Measurements from ENCODE around the gene ATG16L2. TPM values are rescaled to one million over a fixed set of nuclear protein-coding genes. Genes with fewer than 3 reads are reported as not detected.
"Not testable (repeated sequence)": the region's sequence is repeated elsewhere in the genome, so short reads cannot be mapped to it uniquely, and the experiment has no call there.

Gene ATG16L2
- polyA plus RNA-seq, 1 donor, result 18.2 TPM

GRCh38 chr11:72841397-72841796 lies 27.2 kb downstream of the ATG16L2 start:
- no peak for DNase-seq (ENCODE audit: low read depth)

- DNase-seq (ENCODE audit: low read depth), result no peak
Measured at GRCh38 chr11:72842126-72842525, 27.9 kb downstream of the ATG16L2 start.

GRCh38 chr11:72842653-72843330 lies 28.6 kb downstream of the ATG16L2 start:
- no peak for DNase-seq (ENCODE audit: low read depth)

GRCh38 chr11:72844356-72844755 lies 30.1 kb downstream of the ATG16L2 start:
- no peak for DNase-seq (ENCODE audit: low read depth)

- DNase-seq (ENCODE audit: low read depth), result no peak
Measured at GRCh38 chr11:72848846-72849466, 34.7 kb downstream of the ATG16L2 start.

GRCh38 chr11:72850832-72851231 lies 36.6 kb downstream of the ATG16L2 start:
- DNase-seq (ENCODE audit: low read depth), result no peak

GRCh38 chr11:72851726-72852125 lies 37.5 kb downstream of the ATG16L2 start:
- no peak for DNase-seq (ENCODE audit: low read depth)

- DNase-seq (ENCODE audit: low read depth), result no peak
Measured at GRCh38 chr11:72856065-72856464, 41.9 kb downstream of the ATG16L2 start.

- no peak for DNase-seq (ENCODE audit: low read depth)
Measured at GRCh38 chr11:72856551-72857345, 42.5 kb downstream of the ATG16L2 start.

- not testable (repeated sequence) for DNase-seq (ENCODE audit: low read depth)
Measured at GRCh38 chr11:72858267-72858666, 44.1 kb downstream of the ATG16L2 start.

GRCh38 chr11:72859126-72859525 lies 44.9 kb downstream of the ATG16L2 start:
- no peak for DNase-seq (ENCODE audit: low read depth)

- no peak for DNase-seq (ENCODE audit: low read depth)
Measured at GRCh38 chr11:72860010-72860409, 45.8 kb downstream of the ATG16L2 start.

- no peak for DNase-seq (ENCODE audit: low read depth)
Measured at GRCh38 chr11:72860592-72860991, 46.4 kb downstream of the ATG16L2 start.

GRCh38 chr11:72863091-72863490 lies 48.9 kb downstream of the ATG16L2 start:
- DNase-seq (ENCODE audit: low read depth), result no peak

- DNase-seq (ENCODE audit: low read depth), result no peak
Measured at GRCh38 chr11:72863916-72864315, 49.7 kb downstream of the ATG16L2 start.

GRCh38 chr11:72864702-72865655 lies 50.8 kb downstream of the ATG16L2 start:
- peak; percentile 85 for DNase-seq (ENCODE audit: low read depth)

- DNase-seq (ENCODE audit: low read depth), result no peak
Measured at GRCh38 chr11:72867970-72868369, 53.8 kb downstream of the ATG16L2 start.

- no peak for DNase-seq (ENCODE audit: low read depth)
Measured at GRCh38 chr11:72869831-72870230, 55.6 kb downstream of the ATG16L2 start.

- DNase-seq (ENCODE audit: low read depth), result no peak
Measured at GRCh38 chr11:72871119-72871518, 56.9 kb downstream of the ATG16L2 start.

- DNase-seq (ENCODE audit: low read depth), result no peak
Measured at GRCh38 chr11:72872012-72872411, 57.8 kb downstream of the ATG16L2 start.

GRCh38 chr11:72875736-72876135 lies 61.5 kb downstream of the ATG16L2 start:
- no peak for DNase-seq (ENCODE audit: low read depth)

- no peak for DNase-seq (ENCODE audit: low read depth)
Measured at GRCh38 chr11:72876147-72876546, 61.9 kb downstream of the ATG16L2 start.

Measured in forelimb muscle (tissue), 1 donor.